Transverse colon (tissue), 4 donors: Measurements from ENCODE around the gene CARMIL1.

Experiments used
- CTCF ChIP-seq, 5 experiments: fragments of 200-600 bp in 3 of 5; fragments of 450-650 bp in 2 of 5; sonication (generic) in 3 of 5; IDR thresholded peaks; 1 replicate in 2 of 5; 2 replicates in 3 of 5; pipeline ENCODE4 v1.5.1; 2016 to 2017; ENCODE audit warnings: antibody characterized with exemption in 5 of 5, inconsistent platforms in 3 of 5, mild to moderate bottlenecking in 2 of 5, moderate library complexity in 1 of 5
- EP300 ChIP-seq: sonication (generic); formaldehyde crosslinking; IDR thresholded peaks from one replicate; pipeline ENCODE4 v1.6.1; 2017; ENCODE audit warnings: antibody characterized with exemption, low read depth
- POLR2A ChIP-seq: fragments of 450-650 bp; IDR thresholded peaks from one replicate; pipeline ENCODE4 v1.6.1; 2016; ENCODE audit warnings: antibody characterized with exemption, mild to moderate bottlenecking, moderate library complexity
- POLR2AphosphoS5 ChIP-seq, 3 donors: sonication (generic); formaldehyde crosslinking; IDR thresholded peaks; one replicate each; pipeline ENCODE4 v1.6.1; 2016; ENCODE audit warnings: antibody characterized with exemption in 3 of 3

GRCh38 chr6:25487012-25487411 lies 207.8 kb downstream of the CARMIL1 start:
- TF ChIP-seq POLR2AphosphoS5 (IDR thresholded peaks at IDR 0.05) = no peak
- no peak for TF ChIP-seq CTCF (IDR thresholded peaks at IDR 0.05)
- no peak for TF ChIP-seq POLR2A
- TF ChIP-seq EP300 = no peak
